ENCODE measurements around the gene SAT2. TPM values are rescaled to one million over a fixed set of nuclear protein-coding genes. Genes with fewer than 3 reads are reported as not detected.
A peak's percentile ranks its signal among the peaks of the same experiment; 100 is the strongest.

Gene SAT2
- total and polyA plus RNA-seq, 10 of the 15 experiments (the other 5 are each of a cell fraction or from before 2014, with no cell fraction given) = 14.6 to 44.0 (median 27.9) TPM

DNA sequence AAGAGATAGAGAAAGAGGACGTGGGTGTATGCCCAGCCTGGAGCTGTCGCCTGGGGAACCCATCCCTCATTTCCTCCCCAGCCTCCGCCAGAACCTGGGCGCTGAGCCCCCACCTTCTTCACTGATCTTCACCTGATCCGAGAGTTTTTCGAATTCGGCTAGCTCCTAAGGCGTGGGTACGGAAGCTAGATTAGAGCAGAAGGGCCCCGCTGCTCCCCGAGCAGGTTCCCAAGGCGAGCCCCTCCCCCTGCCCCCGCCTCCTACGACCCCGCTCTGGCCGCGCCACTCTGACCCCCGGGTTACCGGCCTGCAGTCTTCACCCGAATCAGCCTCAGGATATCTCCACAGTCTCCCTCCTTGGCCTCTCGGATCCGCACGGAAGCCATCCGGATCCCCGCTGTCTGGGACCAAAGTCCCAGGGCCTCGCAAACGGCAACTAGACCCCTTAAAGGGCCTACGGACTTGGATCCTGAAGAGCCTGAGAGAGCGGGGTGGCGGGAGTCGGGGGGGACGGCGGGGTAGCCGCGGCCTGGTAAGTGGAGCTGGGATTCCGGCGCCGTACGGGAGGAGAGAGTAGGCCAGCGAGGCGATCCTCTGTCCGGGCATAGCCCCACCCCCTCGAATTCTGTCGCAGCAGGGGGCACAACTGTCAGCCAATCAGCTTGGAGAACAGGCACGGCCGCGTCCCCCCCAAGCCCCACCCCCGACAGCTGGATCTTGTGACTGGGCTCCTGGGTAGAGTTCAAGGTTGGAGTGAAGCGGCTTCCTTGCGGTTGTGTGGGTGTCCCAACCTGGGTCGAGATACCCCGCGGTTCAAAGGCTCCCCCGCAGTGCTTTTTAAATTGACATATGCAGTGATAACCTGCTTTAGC, at the start of gene SAT2 (continued):
- TF ChIP-seq PAX5 (IDR thresholded peaks at IDR 0.05; ENCODE audit: borderline replicate concordance, low read depth, low read length) = 0 out of 2 replicates have a peak, but pooled peaks have one; percentile 31
- TF ChIP-seq, protein P1, sequence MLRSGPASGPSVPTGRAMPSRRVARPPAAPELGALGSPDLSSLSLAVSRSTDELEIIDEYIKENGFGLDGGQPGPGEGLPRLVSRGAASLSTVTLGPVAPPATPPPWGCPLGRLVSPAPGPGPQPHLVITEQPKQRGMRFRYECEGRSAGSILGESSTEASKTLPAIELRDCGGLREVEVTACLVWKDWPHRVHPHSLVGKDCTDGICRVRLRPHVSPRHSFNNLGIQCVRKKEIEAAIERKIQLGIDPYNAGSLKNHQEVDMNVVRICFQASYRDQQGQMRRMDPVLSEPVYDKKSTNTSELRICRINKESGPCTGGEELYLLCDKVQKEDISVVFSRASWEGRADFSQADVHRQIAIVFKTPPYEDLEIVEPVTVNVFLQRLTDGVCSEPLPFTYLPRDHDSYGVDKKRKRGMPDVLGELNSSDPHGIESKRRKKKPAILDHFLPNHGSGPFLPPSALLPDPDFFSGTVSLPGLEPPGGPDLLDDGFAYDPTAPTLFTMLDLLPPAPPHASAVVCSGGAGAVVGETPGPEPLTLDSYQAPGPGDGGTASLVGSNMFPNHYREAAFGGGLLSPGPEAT (IDR thresholded peaks at IDR 0.05; ENCODE audit: low read depth) = peak; percentile 21; the same call in 1 of the 2 replicates
- peak; percentile 52 for TF ChIP-seq NR2F1 (conservative IDR thresholded peaks at IDR 0.05)
- TF ChIP-seq SIN3A (IDR thresholded peaks at IDR 0.05; ENCODE audit: low read depth, low read length) = no peak
- TF ChIP-seq POLR2AphosphoS5 (IDR thresholded peaks at IDR 0.05; ENCODE audit: low read length) = peak; percentile 73
- TF ChIP-seq NR2C1 (IDR thresholded peaks at IDR 0.05) = peak; percentile 20; the same call in 1 of the 2 replicates
- TF ChIP-seq, protein P2, sequence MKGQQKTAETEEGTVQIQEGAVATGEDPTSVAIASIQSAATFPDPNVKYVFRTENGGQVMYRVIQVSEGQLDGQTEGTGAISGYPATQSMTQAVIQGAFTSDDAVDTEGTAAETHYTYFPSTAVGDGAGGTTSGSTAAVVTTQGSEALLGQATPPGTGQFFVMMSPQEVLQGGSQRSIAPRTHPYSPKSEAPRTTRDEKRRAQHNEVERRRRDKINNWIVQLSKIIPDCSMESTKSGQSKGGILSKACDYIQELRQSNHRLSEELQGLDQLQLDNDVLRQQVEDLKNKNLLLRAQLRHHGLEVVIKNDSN (IDR thresholded peaks at IDR 0.05; ENCODE audit: borderline replicate concordance, extremely low read length, insufficient read depth, low read depth, low read length) = no peak
- TF ChIP-seq WRNIP1 (IDR thresholded peaks at IDR 0.05; ENCODE audit: borderline replicate concordance, low read depth, low read length) = no peak
- peak; percentile 50 for TF ChIP-seq IKZF1 (conservative IDR thresholded peaks at IDR 0.05)
- no peak for TF ChIP-seq SMC3 (IDR thresholded peaks at IDR 0.05; ENCODE audit: borderline replicate concordance, low read length)
- TF ChIP-seq TAF1 (IDR thresholded peaks at IDR 0.05; ENCODE audit: borderline replicate concordance, low read depth, low read length) = peak; percentile 32; the same call in 1 of the 2 replicates
- peak; percentile 91 for TF ChIP-seq TCF3 (IDR thresholded peaks at IDR 0.05; ENCODE audit: borderline replicate concordance, insufficient read depth, low read depth, low read length)
- TF ChIP-seq PKNOX1 (IDR thresholded peaks at IDR 0.05) = peak; percentile 72
- peak; percentile 63 for TF ChIP-seq SP1 (IDR thresholded peaks at IDR 0.05; ENCODE audit: low read depth, low read length)
- TF ChIP-seq, protein P3, sequence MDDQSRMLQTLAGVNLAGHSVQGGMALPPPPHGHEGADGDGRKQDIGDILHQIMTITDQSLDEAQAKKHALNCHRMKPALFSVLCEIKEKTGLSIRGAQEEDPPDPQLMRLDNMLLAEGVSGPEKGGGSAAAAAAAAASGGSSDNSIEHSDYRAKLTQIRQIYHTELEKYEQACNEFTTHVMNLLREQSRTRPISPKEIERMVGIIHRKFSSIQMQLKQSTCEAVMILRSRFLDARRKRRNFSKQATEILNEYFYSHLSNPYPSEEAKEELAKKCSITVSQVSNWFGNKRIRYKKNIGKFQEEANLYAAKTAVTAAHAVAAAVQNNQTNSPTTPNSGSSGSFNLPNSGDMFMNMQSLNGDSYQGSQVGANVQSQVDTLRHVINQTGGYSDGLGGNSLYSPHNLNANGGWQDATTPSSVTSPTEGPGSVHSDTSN (IDR thresholded peaks at IDR 0.05; ENCODE audit: insufficient replicate concordance, low read depth, low read length) = peak; percentile 66
- TF ChIP-seq BACH1 (IDR thresholded peaks at IDR 0.05; ENCODE audit: borderline replicate concordance) = 0 out of 2 replicates have a peak, but pooled peaks have one; percentile 56
- TF ChIP-seq BHLHE40 (IDR thresholded peaks at IDR 0.05; ENCODE audit: borderline replicate concordance in 1 of 2, low read depth in 2 of 2, low read length in 1 of 2) = peak; percentile 61 to 67; a peak in 3 of 4 replicates
- TF ChIP-seq CTCF (IDR thresholded peaks at IDR 0.05 in 2 of 3, conservative IDR thresholded peaks at IDR 0.05 in 1 of 3; ENCODE audit: control insufficient read depth in 2 of 3, extremely low read depth in 1 of 3, insufficient read depth in 1 of 3, low read depth in 3 of 3, low read length in 3 of 3) = no peak
- TF ChIP-seq IKZF2 (IDR thresholded peaks at IDR 0.05) = peak; percentile 34 to 41; a peak in 3 of 4 replicates
- no peak for TF ChIP-seq SMARCA5 (IDR thresholded peaks at IDR 0.05)
- peak; percentile 88 for TF ChIP-seq POLR2A (IDR thresholded peaks at IDR 0.05; ENCODE audit: low read depth, low read length)
- TF ChIP-seq CREM (IDR thresholded peaks at IDR 0.05; ENCODE audit: low read depth) = peak; percentile 39; the same call in 1 of the 2 replicates

All from GM12878 (cell line).